Activated T-helper 1 cell treated with anti-CD3 and anti-CD28 coated beads, Interleukin-12 subunit alpha, Interleukin-12 subunit beta, Interleukin-2, Interleukin-4 antibody, amounts not matched to agents 30 ng/mL and 10 ng/mL and 1 ng/mL, durations not matched to agents 14 hours and 24 hours and 36 hours (primary cell): ENCODE results near the gene RSPH3. TPM values are rescaled to one million over a fixed set of nuclear protein-coding genes. Genes with fewer than 3 reads are reported as not detected.
"Not testable (repeated sequence)": the region's sequence is repeated elsewhere in the genome, so short reads cannot be mapped to it uniquely, and the experiment has no call there.

Experiments used
- DNase-seq: peaks from one replicate; pipeline ENCODE4 v3.0.0; 2021; ENCODE audit warnings: low spot score
- H3K27ac Mint-ChIP-seq: one replicate; pipeline ENCODE4 v1.8.0; 2021; ENCODE audit warnings: mild to moderate bottlenecking, mixed read lengths
- H3K27me3 Mint-ChIP-seq: one replicate; pipeline ENCODE4 v1.8.0; 2022; ENCODE audit warnings: mild to moderate bottlenecking, moderate library complexity, mixed read lengths; ENCODE audit not compliant: insufficient read depth
- H3K36me3 Mint-ChIP-seq: one replicate; pipeline ENCODE4 v1.8.0; 2021; ENCODE audit warnings: low read depth, mixed read lengths
- H3K4me1 Mint-ChIP-seq: one replicate; pipeline ENCODE4 v1.8.0; 2021; ENCODE audit warnings: low read depth, mixed read lengths
- H3K4me3 Mint-ChIP-seq: one replicate; pipeline ENCODE4 v1.8.0; 2021; ENCODE audit warnings: mild to moderate bottlenecking, moderate library complexity, mixed read lengths
- H3K9me3 Mint-ChIP-seq: one replicate; pipeline ENCODE4 v1.8.0; 2021; ENCODE audit warnings: mixed read lengths
- intact Hi-C: fragments of 100-400 bp; cut with micrococcal nuclease; formaldehyde crosslinking; loops from one replicate; pipeline ENCODE4 v1.15.1; 2024
- total RNA-seq: library from RNA; stranded (reverse); gene quantifications from 2 replicates; pipeline ENCODE4 v1.2.3, GENCODE V29; 2022

Gene RSPH3
- total RNA-seq, 1 donor from 2014 or later, result 3.8 TPM

DNA sequence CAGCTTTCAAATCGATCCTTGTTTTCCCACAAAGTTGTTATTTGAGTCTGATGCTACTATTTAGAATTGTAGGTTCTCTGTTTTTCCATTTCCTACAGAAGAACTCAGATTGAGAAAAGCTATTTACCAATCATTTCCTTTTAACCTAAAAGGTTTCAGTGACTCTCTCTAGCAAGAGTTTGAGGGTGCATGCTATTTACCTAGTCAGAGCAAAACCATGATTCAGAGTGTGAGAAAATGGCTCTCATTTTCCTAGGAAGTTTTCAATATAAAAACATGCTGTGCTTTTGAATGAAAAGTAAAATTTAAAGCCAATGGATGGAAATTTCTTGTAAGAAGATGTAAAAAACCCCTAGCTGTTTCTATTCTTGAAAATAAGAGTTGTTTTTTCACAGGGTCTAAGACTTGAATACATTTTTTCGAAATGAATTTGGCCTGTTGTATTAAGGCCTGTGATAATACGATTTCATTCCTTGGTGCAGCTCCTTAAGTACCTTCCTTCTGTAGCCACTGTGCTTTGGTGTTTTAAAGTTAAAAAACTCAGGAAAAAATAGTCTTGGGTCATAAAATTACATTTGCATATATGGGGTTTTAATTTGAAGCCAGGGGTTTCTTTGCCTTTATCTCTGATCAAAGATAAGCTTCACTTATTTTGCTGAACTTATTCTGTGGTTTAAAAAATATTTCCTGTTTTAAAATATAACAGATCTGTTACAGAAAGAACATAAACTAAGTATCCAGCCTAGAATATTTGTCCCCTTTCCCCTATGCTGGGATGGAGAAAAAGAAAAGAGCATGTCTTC, 18.0 kb upstream of the RSPH3 start:
- peak overlapping the region; percentile 38 for H3K4me3 Mint-ChIP-seq
- no peaks in the 10 kb centered on the region for H3K27me3 Mint-ChIP-seq
- intact Hi-C loops, result loop anchor here (1.0 to 10.0 kb wide), 13 partner anchors 7 to 957 kb away; partner anchors contain the start of gene SOD2
- H3K4me1 Mint-ChIP-seq, result peaks cover 29% of the 10 kb centered on the region
- no peak for DNase-seq
- peaks cover 12% of the 10 kb centered on the region for H3K9me3 Mint-ChIP-seq
- H3K27ac Mint-ChIP-seq, result peak overlapping the region; percentile 92
- H3K36me3 Mint-ChIP-seq, result peaks cover 2% of the 10 kb centered on the region

DNA sequence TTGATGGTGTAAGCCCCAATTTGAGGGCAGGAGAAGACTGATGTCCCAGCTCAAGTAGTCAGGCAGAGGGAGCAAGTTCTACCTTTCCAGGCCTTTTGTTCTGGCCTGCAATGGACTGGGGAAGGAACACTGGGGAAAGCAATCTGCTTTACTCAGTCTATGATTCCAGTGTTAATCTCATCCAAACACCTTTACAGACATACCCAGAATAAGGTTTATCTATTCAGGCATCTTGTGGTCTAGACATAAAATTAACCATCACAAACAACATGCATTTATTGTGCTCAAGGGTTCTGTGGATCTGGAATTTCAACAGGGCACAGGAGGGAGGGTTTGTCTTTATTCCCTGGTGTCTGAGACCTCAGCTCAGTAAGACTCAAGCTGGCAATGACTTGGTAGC, 14.4 kb upstream of the RSPH3 start:
- Mint-ChIP-seq H3K27ac (no peak overlapping the region), H3K4me1 (peaks cover 33% of the 10 kb centered on the region), H3K27me3 (no peaks in the 10 kb centered on the region), H3K36me3 (peaks cover 5% of the 10 kb centered on the region), H3K4me3 (no peak overlapping the region), H3K9me3 (no peaks in the 10 kb centered on the region)
- intact Hi-C loops, result loop anchor here (10.0 kb wide), 1 partner anchor 960 kb away; no protein-coding TSS in a partner anchor
- no peak for DNase-seq

DNA sequence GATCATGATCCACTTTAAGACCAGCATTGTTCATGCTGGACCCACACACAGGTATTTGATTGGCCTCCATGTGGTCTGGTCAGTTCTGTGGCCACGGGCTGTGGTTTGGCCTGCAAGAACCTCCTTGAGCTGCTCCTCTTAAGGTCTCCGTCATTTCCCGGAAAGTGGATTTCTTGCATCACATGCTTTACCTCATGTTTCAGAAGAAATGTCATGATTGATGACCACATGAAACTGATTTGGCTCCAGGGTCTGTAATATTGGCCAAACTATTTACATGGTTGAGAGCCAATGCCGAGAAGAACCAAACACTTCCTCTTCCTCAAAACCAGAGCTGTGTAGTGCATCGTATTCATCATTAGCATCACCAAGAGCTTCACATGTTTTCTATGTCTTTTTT, 13.2 kb upstream of the RSPH3 start:
- Mint-ChIP-seq H3K4me3 (no peak overlapping the region), H3K27me3 (no peaks in the 10 kb centered on the region), H3K36me3 (peaks cover 2% of the 10 kb centered on the region), H3K4me1 (peaks cover 28% of the 10 kb centered on the region), H3K27ac (no peak overlapping the region), H3K9me3 (no peaks in the 10 kb centered on the region)
- no peak for DNase-seq
- intact Hi-C loops, result loop anchor here (10.0 kb wide), 1 partner anchor 962 kb away; no protein-coding TSS in a partner anchor

DNA sequence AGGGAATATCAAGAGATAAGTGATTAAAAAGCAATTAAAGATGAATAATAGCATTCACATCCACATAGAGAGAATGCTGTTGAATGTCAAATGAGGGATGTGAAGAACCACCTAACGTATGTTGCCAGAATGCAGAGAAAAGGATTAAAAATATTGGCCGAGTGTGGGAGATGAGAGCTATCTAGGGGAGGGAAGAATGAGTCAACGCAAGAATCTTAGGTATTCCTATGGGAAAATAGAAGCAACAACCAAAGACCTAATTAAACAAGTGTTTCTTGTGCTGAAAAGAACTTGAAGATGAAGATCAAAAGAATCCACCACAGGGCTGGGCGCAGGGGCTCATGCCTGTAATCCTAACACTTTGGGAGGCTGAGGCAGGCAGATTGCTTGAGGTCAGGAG, 12.2 kb upstream of the RSPH3 start:
- no peak overlapping the region for H3K4me3 Mint-ChIP-seq
- no peaks in the 10 kb centered on the region for H3K27me3 Mint-ChIP-seq
- intact Hi-C loops, result loop anchor here (10.0 kb wide), 1 partner anchor 963 kb away; no protein-coding TSS in a partner anchor
- peaks cover 2% of the 10 kb centered on the region for H3K36me3 Mint-ChIP-seq
- H3K4me1 Mint-ChIP-seq, result peaks cover 19% of the 10 kb centered on the region
- H3K27ac Mint-ChIP-seq, result no peak overlapping the region
- no peak for DNase-seq
- no peaks in the 10 kb centered on the region for H3K9me3 Mint-ChIP-seq

DNA sequence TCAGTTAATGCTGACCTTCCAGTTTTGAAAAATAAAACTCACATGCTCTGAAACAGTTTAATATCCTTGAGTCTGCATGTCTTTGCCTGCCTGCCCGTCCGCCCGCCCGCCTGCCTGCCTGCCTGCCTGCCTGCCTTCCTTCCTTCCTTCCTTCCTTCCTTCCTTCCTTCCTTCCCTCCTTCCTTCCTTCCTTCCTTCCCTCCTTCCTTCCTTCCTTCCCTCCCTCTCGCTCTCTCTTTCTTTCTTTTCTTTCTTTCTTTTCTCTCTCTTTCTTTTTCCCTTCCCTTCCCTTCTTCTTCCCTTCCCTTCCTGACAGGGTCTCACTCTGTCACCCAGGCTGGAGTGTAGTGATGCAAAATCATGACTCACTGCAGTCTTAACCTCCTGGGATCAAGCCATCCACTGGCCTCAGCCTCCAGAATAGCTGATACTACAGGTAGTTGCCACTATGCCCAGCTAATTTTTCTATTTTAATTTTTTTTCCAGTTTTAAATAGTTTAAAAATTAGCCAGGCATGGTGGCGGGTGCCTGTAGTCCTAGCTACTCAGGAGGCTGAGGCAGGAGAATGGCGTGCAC, 10.1 kb upstream of the RSPH3 start:
- not testable (repeated sequence) for H3K36me3 Mint-ChIP-seq, H3K9me3 Mint-ChIP-seq, H3K4me3 Mint-ChIP-seq, DNase-seq, H3K27me3 Mint-ChIP-seq, H3K27ac Mint-ChIP-seq
- peaks cover 14% of the 10 kb centered on the region for H3K4me1 Mint-ChIP-seq
- intact Hi-C loops, result loop anchor here (10.0 kb wide), 1 partner anchor 965 kb away; no protein-coding TSS in a partner anchor

DNA sequence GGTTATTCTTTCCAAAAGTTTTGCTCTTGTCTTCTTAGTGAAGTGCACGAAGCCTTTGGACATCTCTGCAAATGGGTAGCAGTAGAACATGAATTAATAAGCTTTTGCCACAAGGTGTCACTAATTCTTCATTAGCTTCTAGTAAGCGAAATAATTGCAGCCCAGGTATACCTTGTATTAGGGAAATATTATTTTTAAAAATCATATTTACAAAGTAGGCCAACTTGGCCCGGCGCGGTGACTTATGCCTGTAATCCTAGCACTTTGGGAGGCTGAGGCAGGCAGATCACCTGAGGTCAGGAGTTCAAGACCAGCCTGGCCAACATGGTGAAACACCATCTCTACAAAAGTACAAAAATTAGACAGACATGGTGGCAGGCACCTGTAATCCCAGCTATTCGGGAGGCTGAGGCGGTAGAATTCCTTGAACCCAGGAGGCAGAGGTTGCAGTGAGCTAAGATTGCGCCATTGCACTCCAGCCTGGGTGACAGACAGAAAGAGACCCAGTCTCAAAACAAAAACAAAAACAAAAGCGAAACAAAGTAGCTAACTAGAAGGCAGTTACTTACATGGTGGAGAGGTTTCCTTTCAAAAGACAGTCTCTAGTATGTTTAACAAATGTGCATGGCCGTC, 8.8 kb upstream of the RSPH3 start:
- no peak overlapping the region for H3K4me3 Mint-ChIP-seq
- H3K36me3 Mint-ChIP-seq, result peaks cover 2% of the 10 kb centered on the region
- no peaks in the 10 kb centered on the region for H3K27me3 Mint-ChIP-seq
- peak overlapping the region; percentile 38 for H3K27ac Mint-ChIP-seq
- DNase-seq, result no peak
- peaks cover 14% of the 10 kb centered on the region for H3K4me1 Mint-ChIP-seq
- intact Hi-C loops, result loop anchor here (1.0 to 5.0 kb wide), 6 partner anchors 8 to 144 kb away; partner anchors contain the start of gene RSPH3
- H3K9me3 Mint-ChIP-seq, result no peaks in the 10 kb centered on the region

DNA sequence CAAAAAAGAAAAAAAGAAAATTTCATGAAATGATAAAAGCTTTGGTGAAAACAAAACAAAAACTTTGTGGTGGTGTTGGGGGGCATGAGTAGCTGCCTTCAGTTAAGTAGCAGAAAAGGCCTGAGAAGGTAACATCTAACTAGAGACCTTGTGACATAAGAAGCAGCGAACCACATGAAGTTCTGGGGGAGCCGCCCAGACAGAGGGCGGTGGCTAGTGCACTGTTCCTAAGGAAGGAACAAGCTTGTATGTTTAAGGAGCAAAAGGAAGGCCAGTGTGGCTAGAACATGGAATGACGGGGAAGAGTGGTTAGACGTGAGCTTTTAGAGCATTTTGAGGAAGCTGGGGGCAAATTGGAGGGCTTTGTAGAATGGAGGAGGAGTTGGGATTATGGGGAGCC, 7.5 kb upstream of the RSPH3 start:
- Mint-ChIP-seq H3K9me3 (no peaks in the 10 kb centered on the region), H3K4me1 (peaks cover 18% of the 10 kb centered on the region), H3K27me3 (no peaks in the 10 kb centered on the region)

DNA sequence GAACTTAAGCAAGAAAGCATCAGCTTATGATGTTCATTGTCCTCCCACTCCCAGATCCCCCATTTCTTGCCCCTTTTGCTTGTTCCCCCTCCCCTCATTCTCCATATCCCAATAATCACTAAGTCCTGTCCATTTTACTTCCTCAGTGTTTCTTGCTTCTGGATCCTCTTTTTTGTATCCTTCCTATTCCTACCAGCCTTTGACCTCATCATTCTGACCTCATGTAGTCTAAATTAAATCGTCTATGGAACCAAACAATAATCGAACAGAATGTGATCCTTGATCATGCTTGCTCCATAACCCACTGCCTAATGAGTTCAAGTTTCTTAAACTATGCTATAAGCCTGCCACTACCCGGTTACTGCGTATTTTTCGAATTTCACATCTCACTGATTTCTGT, 5.4 kb upstream of the RSPH3 start:
- no peaks in the 10 kb centered on the region for H3K9me3 Mint-ChIP-seq
- intact Hi-C loops, result loop anchor here (5.0 kb wide), 1 partner anchor 147 kb away; no protein-coding TSS in a partner anchor

More for the DNA sequence above, 7.5 kb upstream of the RSPH3 start:
- DNase-seq, result no peak
- intact Hi-C loops, result loop anchor here (5.0 kb wide), 1 partner anchor 145 kb away; no protein-coding TSS in a partner anchor
- no peak overlapping the region for H3K27ac Mint-ChIP-seq
- peaks cover 2% of the 10 kb centered on the region for H3K36me3 Mint-ChIP-seq
- no peak overlapping the region for H3K4me3 Mint-ChIP-seq

DNA sequence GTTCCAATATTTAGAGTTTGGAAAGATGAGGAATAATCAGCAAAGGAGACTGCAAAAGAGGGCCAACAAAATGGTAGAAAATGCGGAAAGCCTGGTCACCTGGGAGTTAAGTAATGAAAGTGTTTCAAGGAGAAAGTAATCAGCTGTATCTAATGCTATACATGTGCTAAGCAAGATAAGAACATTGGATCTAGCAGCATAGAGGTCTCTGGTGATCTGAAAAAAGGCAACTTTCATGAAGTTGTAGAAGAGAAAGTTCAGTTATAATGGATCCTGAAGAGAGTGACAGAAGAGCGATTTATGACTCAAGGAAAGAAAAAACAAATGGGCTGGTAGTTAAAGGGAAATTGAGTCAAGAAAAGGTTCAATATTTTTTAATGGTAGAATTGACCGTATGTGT, 4.6 kb upstream of the RSPH3 start:
- no peaks in the 10 kb centered on the region for H3K27me3 Mint-ChIP-seq
- H3K4me3 Mint-ChIP-seq, result no peak overlapping the region
- no peak for DNase-seq
- H3K36me3 Mint-ChIP-seq, result no peaks in the 10 kb centered on the region
- H3K27ac Mint-ChIP-seq, result no peak overlapping the region
- no peaks in the 10 kb centered on the region for H3K9me3 Mint-ChIP-seq
- intact Hi-C loops, result no loop called here
- peaks cover 27% of the 10 kb centered on the region for H3K4me1 Mint-ChIP-seq

More for the DNA sequence above, 5.4 kb upstream of the RSPH3 start:
- H3K27ac Mint-ChIP-seq, result no peak overlapping the region
- peaks cover 23% of the 10 kb centered on the region for H3K4me1 Mint-ChIP-seq
- H3K27me3 Mint-ChIP-seq, result no peaks in the 10 kb centered on the region
- H3K4me3 Mint-ChIP-seq, result no peak overlapping the region
- DNase-seq, result no peak
- no peaks in the 10 kb centered on the region for H3K36me3 Mint-ChIP-seq

DNA sequence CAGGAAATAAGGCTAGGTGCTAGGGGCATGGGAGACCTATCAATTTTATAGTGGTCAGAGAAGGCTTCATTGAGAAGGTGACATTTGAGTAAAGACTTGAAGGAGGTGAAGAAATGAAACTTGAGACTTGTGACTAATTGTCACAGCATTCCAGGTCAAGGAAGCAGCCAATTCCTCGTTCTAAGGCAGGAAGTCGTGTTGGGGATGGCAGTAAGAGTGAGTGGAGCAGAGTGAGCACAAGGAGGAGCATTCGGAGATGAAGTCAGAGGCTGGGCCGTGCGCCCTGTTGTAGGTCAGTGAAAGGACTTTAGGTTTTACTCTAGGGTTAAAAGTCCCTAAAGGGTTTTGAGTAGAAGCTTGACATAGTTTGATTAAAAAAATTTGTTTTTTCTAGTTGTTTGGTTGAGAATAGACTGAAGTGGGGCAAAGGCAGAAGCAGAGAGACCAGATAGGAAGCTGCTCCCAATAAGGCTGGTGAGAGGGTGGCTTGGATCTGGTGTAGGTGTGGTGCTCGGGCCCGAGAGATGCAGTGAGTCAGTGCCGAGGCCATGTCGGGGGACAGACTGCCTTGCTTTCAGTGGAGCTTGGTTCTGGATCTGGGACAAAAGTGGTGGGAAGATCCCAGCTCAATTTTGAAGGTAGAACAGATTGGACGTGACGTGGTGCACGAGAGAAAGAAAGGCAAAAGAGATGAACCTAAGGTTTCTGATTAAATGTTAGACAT, 2.6 kb upstream of the RSPH3 start:
- H3K9me3 Mint-ChIP-seq, result no peaks in the 10 kb centered on the region
- peaks cover 2% of the 10 kb centered on the region for H3K27me3 Mint-ChIP-seq
- DNase-seq, result no peak
- intact Hi-C loops, result no loop called here
- H3K27ac Mint-ChIP-seq, result no peak overlapping the region
- no peak overlapping the region for H3K4me3 Mint-ChIP-seq
- H3K36me3 Mint-ChIP-seq, result peaks cover 2% of the 10 kb centered on the region
- peaks cover 29% of the 10 kb centered on the region for H3K4me1 Mint-ChIP-seq

DNA sequence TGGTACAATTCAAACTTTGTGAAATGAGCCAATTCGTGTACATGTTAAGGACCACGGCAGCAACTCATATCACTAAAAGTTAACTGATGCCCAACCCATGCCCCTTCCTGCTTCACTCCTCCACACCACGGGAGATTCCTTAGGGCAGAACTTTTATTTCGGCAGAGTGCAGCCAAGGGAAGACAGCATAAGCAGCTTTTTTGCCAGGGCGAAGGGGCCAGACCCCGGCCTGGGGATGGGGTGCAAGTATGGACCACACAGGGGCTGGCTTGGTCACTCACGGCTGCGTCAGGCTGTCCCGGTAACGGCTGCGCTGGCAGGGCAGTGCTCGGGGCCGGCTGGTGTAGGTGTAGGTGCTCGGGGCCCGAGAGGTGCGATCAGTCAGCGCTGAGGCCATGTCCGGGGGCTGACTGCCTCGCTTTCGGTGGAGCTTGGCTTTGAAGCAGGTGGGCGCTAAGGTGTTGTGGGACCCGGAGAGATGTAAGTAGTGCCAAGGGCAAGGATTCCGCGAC, 792 bp downstream of the RSPH3 start:
- intact Hi-C loops, result loop anchor here (1.0 to 5.0 kb wide), 8 partner anchors 18 to 787 kb away; no protein-coding TSS in a partner anchor
- peaks cover 6% of the 10 kb centered on the region for H3K36me3 Mint-ChIP-seq
- peak overlapping the region; percentile 95 for H3K4me3 Mint-ChIP-seq
- peak overlapping the region; percentile 91 for H3K27ac Mint-ChIP-seq
- peaks cover 54% of the 10 kb centered on the region for H3K4me1 Mint-ChIP-seq
- peaks cover 2% of the 10 kb centered on the region for H3K27me3 Mint-ChIP-seq
- DNase-seq, result no peak
- H3K9me3 Mint-ChIP-seq, result no peaks in the 10 kb centered on the region

DNA sequence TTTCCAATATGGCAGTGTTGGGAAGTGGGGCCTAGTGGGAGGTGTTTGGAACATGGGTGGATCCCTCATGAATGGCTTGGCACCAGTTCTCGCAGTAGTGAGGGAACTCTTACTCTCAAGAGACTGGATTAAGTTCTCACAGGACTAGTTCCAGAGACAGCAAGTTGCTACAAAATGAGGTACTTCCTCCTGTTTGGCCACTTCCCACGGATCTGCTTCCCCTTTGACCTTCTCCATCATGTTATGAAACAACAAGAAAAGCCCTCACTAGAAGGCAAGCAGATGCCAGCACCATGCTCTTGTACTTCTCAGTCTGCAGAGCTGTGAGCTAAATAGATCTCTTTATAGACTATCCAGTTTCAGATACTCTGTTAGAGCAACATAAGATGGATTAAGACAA, 3.1 kb downstream of the RSPH3 start:
- peaks cover 2% of the 10 kb centered on the region for H3K27me3 Mint-ChIP-seq

More for the DNA sequence above, 3.1 kb downstream of the RSPH3 start:
- no peak for DNase-seq
- Mint-ChIP-seq H3K36me3 (peaks cover 7% of the 10 kb centered on the region), H3K4me3 (no peak overlapping the region), H3K27ac (no peak overlapping the region), H3K4me1 (peaks cover 46% of the 10 kb centered on the region), H3K9me3 (no peaks in the 10 kb centered on the region)
- intact Hi-C loops, result loop anchor here (5.0 kb wide), 1 partner anchor 785 kb away; no protein-coding TSS in a partner anchor
